ENCODE measurements around the gene NRGN. TPM values are rescaled to one million over a fixed set of nuclear protein-coding genes. Genes with fewer than 3 reads are reported as not detected.

Gene NRGN
- total RNA-seq, 1 experiment from 2014 or later: 15.5 TPM

GRCh38 chr11:124737638-124738305 lies 2.0 kb upstream of the NRGN start:
- H3K27ac ChIP-seq (ENCODE audit: low read length): no peak overlapping the region
- H3K79me2 ChIP-seq (ENCODE audit: low read length): no peaks in the 10 kb centered on the region
- H4K20me1 ChIP-seq (ENCODE audit: low read length): no peaks in the 10 kb centered on the region
- ChIA-PET CTCF (no interaction called here), POLR2A (ENCODE audit: unreplicated experiment) (no interaction called here)
- intact Hi-C loops (cut with micrococcal nuclease): no loop called here
- H3K4me3 ChIP-seq (ENCODE audit: low read length): no peak overlapping the region
- no peaks in the 10 kb centered on the region for H3F3A ChIP-seq (ENCODE audit: low read length, unreplicated experiment)
- no peaks in the 10 kb centered on the region for H3K36me3 ChIP-seq (ENCODE audit: low read depth, low read length)
- ATAC-seq (no peak), DNase-seq (no peak)
- no peaks in the 10 kb centered on the region for H3K9me3 ChIP-seq (ENCODE audit: low read length)
- no peak overlapping the region for H2AFZ ChIP-seq (ENCODE audit: low read length)
- no peak for TF ChIP-seq EZH2phosphoT487 (IDR thresholded peaks at IDR 0.05; ENCODE audit: borderline replicate concordance, low read length)
- no peaks in the 10 kb centered on the region for H3K27me3 ChIP-seq (ENCODE audit: low read length)
- no peak overlapping the region for H3K9ac ChIP-seq (ENCODE audit: low read length)
- no peaks in the 10 kb centered on the region for H3K9me2 ChIP-seq (replicated peaks; ENCODE audit: low read length)
- H3K4me1 ChIP-seq (ENCODE audit: insufficient read depth, low read length): peaks cover 18% of the 10 kb centered on the region
- H3K4me2 ChIP-seq (ENCODE audit: low read length): no peak overlapping the region
- BruUV-seq (replicated peaks): no TSS peak

GRCh38 chr11:124738713-124739478 lies 846 bp upstream of the NRGN start:
- Histone ChIP-seq H3K4me3 (ENCODE audit: low read length) (peak overlapping the region; percentile 85), H3K9me3 (ENCODE audit: low read length) (no peaks in the 10 kb centered on the region), H3K27me3 (ENCODE audit: low read length) (no peaks in the 10 kb centered on the region), H3K27ac (ENCODE audit: low read length) (no peak overlapping the region), H2AFZ (ENCODE audit: low read length) (peak overlapping the region; percentile 93), H3K9ac (ENCODE audit: low read length) (peak overlapping the region; percentile 6; the same call in 1 of the 2 replicates), H3K4me1 (ENCODE audit: insufficient read depth, low read length) (peaks cover 18% of the 10 kb centered on the region), H3K9me2 (replicated peaks; ENCODE audit: low read length) (no peaks in the 10 kb centered on the region), H3K4me2 (ENCODE audit: low read length) (peak overlapping the region; percentile 91), H3K79me2 (ENCODE audit: low read length) (no peaks in the 10 kb centered on the region), H3F3A (ENCODE audit: low read length, unreplicated experiment) (no peaks in the 10 kb centered on the region), H4K20me1 (ENCODE audit: low read length) (no peaks in the 10 kb centered on the region), H3K36me3 (ENCODE audit: low read depth, low read length) (no peaks in the 10 kb centered on the region)
- DNase-seq (no peak), ATAC-seq (no peak)
- intact Hi-C loops (cut with micrococcal nuclease): no loop called here
- no TSS peak for BruUV-seq (replicated peaks)
- POLR2A ChIA-PET (ENCODE audit: unreplicated experiment): no interaction called here
- CTCF ChIA-PET: interaction anchor here (1.4 kb wide), 1 partner anchor 70 kb away, joined by 5 read pairs; no protein-coding TSS in a partner anchor
- TF ChIP-seq CTCF (conservative IDR thresholded peaks at IDR 0.05; ENCODE audit: low read depth, low read length): no peak
- no peak for TF ChIP-seq EZH2 (IDR thresholded peaks at IDR 0.05; ENCODE audit: low read length, unreplicated experiment)
- no peak for TF ChIP-seq EZH2phosphoT487 (IDR thresholded peaks at IDR 0.05; ENCODE audit: borderline replicate concordance, low read length)

GRCh38 chr11:124740277-124740882 lies 638 bp downstream of the NRGN start:
- ATAC-seq (peak; percentile 63), DNase-seq (peak; percentile 60)
- H3K4me3 ChIP-seq (ENCODE audit: low read length): peak overlapping the region; percentile 85
- TF ChIP-seq EZH2phosphoT487 (IDR thresholded peaks at IDR 0.05; ENCODE audit: borderline replicate concordance, low read length) (no peak), CTCF (conservative IDR thresholded peaks at IDR 0.05; ENCODE audit: low read depth, low read length) (peak; percentile 70)
- H2AFZ ChIP-seq (ENCODE audit: low read length): peak overlapping the region; percentile 93
- intact Hi-C loops (cut with micrococcal nuclease): loop anchor here (1.0 to 10.0 kb wide), 2 partner anchors 54 to 71 kb away; no protein-coding TSS in a partner anchor
- no peaks in the 10 kb centered on the region for H4K20me1 ChIP-seq (ENCODE audit: low read length)
- H3K79me2 ChIP-seq (ENCODE audit: low read length): no peaks in the 10 kb centered on the region
- H3K9ac ChIP-seq (ENCODE audit: low read length): peak overlapping the region; percentile 38
- no peaks in the 10 kb centered on the region for H3K36me3 ChIP-seq (ENCODE audit: low read depth, low read length)
- peaks cover 18% of the 10 kb centered on the region for H3K4me1 ChIP-seq (ENCODE audit: insufficient read depth, low read length)
- CTCF ChIA-PET: interaction anchor here (0.6 to 1.4 kb wide), 3 partner anchors 13 to 71 kb away, joined by 3 to 5 read pairs (median 3); no protein-coding TSS in a partner anchor
- BruUV-seq (replicated peaks): no TSS peak
- peak overlapping the region; percentile 91 for H3K4me2 ChIP-seq (ENCODE audit: low read length)
- H3F3A ChIP-seq (ENCODE audit: low read length, unreplicated experiment): no peaks in the 10 kb centered on the region
- no peaks in the 10 kb centered on the region for H3K27me3 ChIP-seq (ENCODE audit: low read length)
- POLR2A ChIA-PET (ENCODE audit: unreplicated experiment): interaction anchor here (0.5 to 1.0 kb wide), 4 partner anchors 66 to 634 kb away, joined by 6 to 16 read pairs (median 8); partner anchors contain the start of genes SIAE and SPA17
- no peak overlapping the region for H3K27ac ChIP-seq (ENCODE audit: low read length)
- H3K9me2 ChIP-seq (replicated peaks; ENCODE audit: low read length): no peaks in the 10 kb centered on the region
- no peaks in the 10 kb centered on the region for H3K9me3 ChIP-seq (ENCODE audit: low read length)

Measured in PC-3 (cell line).